GM19351 (cell line): Measurements from ENCODE around the gene ARHGAP27.
"Not testable (repeated sequence)": the region's sequence is repeated elsewhere in the genome, so short reads cannot be mapped to it uniquely, and the experiment has no call there.

Experiments used
- ATAC-seq: cut with Tn5 transposase; IDR thresholded peaks from one replicate; pipeline ENCODE4 v1.9.1; 2021; ENCODE audit warnings: mild to moderate bottlenecking, moderate library complexity; ENCODE audit not compliant: unreplicated experiment

Gene ARHGAP27, protein sequence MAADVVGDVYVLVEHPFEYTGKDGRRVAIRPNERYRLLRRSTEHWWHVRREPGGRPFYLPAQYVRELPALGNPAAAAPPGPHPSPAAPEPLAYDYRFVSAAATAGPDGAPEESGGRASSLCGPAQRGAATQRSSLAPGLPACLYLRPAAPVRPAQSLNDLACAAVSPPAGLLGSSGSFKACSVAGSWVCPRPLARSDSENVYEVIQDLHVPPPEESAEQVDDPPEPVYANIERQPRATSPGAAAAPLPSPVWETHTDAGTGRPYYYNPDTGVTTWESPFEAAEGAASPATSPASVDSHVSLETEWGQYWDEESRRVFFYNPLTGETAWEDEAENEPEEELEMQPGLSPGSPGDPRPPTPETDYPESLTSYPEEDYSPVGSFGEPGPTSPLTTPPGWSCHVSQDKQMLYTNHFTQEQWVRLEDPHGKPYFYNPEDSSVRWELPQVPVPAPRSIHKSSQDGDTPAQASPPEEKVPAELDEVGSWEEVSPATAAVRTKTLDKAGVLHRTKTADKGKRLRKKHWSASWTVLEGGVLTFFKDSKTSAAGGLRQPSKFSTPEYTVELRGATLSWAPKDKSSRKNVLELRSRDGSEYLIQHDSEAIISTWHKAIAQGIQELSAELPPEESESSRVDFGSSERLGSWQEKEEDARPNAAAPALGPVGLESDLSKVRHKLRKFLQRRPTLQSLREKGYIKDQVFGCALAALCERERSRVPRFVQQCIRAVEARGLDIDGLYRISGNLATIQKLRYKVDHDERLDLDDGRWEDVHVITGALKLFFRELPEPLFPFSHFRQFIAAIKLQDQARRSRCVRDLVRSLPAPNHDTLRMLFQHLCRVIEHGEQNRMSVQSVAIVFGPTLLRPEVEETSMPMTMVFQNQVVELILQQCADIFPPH

GRCh38 chr17:45432405-45433158 is at the start of gene ARHGAP27:
Gene ARHGAP27 (minus strand): TSS chr17:45432870. CDS start chr17:45430279, 2,591 bp downstream.
- ATAC-seq: no peak

GRCh38 chr17:45482317-45482716 is 49.6 kb upstream of the ARHGAP27 start:
- ATAC-seq: not testable (repeated sequence)

- ATAC-seq: not testable (repeated sequence)
These were observed 42.8 kb upstream of the ARHGAP27 start for GRCh38 chr17:45475436-45475835.

DNA sequence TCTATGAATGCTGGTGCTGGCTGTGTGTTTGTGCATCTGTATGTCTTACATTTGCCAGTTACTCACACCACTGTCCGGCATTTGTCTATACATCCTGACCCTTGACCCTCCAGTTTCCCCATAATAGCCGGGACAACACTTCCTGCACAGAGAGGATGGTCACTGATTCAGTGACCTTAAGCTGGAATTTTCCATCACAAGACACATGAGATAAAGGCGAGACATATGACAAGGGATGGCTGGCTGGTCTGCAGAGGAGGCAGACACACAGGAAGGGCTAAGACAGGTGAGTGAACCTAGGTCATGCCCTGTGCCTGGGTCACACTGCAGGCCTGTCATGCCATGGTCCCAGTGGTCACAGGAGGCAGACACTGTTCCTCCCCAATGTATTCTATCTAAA is 39.6 kb upstream of the ARHGAP27 start:
- ATAC-seq: not testable (repeated sequence)

- not testable (repeated sequence) for ATAC-seq
These were observed 36.5 kb upstream of the ARHGAP27 start for GRCh38 chr17:45469204-45469563.

- ATAC-seq: not testable (repeated sequence)
These were observed 35.9 kb upstream of the ARHGAP27 start for GRCh38 chr17:45468293-45469203.

DNA sequence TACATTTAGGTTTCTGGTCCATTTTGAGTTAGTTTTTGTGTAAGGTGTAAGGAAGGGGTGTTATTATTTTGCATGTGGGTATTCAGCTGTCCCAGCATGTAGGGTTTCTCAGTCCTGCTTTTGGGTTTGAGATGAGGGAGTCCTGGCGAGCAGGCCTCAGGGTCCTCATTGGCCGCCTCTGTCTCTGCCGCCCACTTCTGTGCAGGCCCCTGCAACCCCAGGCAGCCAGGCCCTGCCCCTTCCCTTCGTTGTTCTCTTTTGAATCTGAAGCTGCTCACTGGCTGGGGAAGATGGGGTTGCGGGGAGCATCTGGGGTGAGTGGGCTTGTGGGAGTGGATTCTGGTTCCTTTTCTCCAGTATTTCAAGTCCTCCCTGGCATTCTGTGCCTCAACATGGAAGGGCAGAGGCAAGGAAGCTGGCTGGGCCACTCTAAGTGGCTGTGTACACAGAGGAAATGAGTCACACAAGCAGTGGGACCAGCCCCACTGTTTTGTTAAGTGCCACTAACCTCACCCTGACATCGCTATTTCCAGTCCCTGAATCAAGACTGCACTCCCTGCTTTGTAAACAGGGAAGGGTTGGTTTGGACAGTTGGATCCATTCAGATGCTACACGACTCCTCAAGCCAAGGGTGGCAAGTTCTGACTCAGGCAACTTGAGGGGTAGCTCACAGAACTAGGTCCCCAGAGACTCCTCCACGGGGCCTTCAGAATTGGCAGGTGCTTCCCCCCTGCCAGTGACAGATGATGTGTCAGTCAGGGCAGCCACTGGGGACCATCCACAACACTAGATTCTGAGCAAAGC is 29.1 kb upstream of the ARHGAP27 start:
- peak; percentile 91 for ATAC-seq

GRCh38 chr17:45460422-45460821 is 27.8 kb upstream of the ARHGAP27 start:
- ATAC-seq: not testable (repeated sequence)

DNA sequence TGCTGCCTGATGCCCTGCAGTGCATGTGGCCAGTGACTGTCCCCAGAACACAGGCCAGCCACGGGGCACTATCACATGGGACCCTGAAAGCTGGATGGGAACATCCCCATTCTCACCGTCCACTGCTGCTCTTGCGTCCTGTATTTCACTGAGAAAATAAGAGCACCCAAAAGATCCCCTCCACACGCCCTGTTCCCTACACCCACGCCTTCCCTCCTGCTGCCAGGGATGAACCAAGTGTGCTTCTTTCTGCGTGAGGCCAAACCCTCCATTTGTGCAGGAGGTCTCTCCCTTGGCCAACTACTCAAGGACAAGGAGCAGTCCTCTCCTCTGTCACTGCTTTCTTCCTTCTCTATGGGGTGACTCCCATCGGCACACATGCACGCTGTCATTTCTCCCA is 21.7 kb upstream of the ARHGAP27 start:
- not testable (repeated sequence) for ATAC-seq

- ATAC-seq: not testable (repeated sequence)
These were observed 21.1 kb upstream of the ARHGAP27 start for GRCh38 chr17:45453731-45454130.

GRCh38 chr17:45453225-45453534 is 20.5 kb upstream of the ARHGAP27 start:
- not testable (repeated sequence) for ATAC-seq

GRCh38 chr17:45452329-45453224 is 19.9 kb upstream of the ARHGAP27 start:
- ATAC-seq: not testable (repeated sequence)

GRCh38 chr17:45451660-45452059 is 19.0 kb upstream of the ARHGAP27 start:
- ATAC-seq: not testable (repeated sequence)

DNA sequence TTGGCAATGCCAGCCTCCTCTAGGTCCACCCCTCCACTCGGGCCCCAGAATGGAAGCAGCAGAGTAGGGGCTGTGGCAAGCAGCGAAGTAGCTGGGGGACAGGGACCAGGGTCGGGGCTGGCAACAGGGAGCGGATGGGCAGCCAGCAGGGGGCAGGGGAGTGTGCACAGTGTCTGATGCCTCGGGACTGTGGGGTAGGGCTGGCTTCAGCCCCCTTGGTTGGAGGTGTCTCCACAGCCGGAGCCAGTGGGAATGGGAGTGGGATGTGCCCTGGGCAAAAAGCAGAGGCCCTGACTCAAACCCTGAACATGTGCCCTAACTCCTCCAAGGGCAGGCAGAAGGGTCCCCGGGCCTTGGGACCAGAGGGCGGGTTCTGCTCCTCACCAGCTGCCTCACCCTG is 18.5 kb upstream of the ARHGAP27 start:
- no peak for ATAC-seq

DNA sequence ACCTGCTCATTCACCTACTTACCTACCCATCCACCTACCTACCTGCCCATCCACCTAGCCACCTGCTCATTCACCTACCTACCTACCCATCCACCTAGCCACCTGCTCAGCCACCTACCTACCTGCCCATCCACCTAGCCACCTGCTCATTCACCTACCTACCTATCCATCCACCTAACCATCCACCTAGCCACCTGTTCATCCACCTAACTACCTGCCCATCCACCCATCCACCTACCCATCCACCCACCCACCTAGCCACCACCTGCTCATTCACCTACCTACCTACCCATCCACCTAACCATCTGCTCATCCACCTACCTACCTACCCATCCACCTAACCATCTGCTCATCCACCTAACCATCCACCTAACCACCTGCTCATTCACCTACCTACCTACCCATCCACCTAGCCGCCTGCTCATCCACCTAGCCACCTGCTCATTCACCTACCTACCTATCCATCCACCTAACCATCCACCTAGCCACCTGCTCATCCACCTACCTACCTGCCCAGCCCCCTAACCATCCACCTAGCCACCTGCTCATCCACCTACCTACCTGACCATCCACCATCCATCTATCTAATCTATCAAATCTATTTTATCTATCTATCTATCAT is 17.1 kb upstream of the ARHGAP27 start:
- ATAC-seq: not testable (repeated sequence)

- not testable (repeated sequence) for ATAC-seq
These were observed 16.6 kb upstream of the ARHGAP27 start for GRCh38 chr17:45449260-45449659.

GRCh38 chr17:45448483-45448882 is 15.8 kb upstream of the ARHGAP27 start:
- ATAC-seq: not testable (repeated sequence)

GRCh38 chr17:45448066-45448465 is 15.4 kb upstream of the ARHGAP27 start:
- not testable (repeated sequence) for ATAC-seq
